H1 (cell line): ENCODE results near the gene TRIM40.

Experiments used
- CEBPB ChIP-seq: IDR thresholded peaks from 2 replicates; pipeline ENCODE4 v1.6.1; 2012; ENCODE audit warnings: low read depth, low read length
- CREB1 ChIP-seq: IDR thresholded peaks from 2 replicates; pipeline ENCODE4 v1.6.1; 2012; ENCODE audit warnings: inconsistent platforms
- HDAC6 ChIP-seq: IDR thresholded peaks from one replicate; pipeline ENCODE4 v1.7.1; 2012; ENCODE audit warnings: low read depth, mild to moderate bottlenecking, inconsistent platforms, low read length, moderate library complexity
- RXRA ChIP-seq: IDR thresholded peaks from 2 replicates; pipeline ENCODE4 v1.6.1; 2011; ENCODE audit warnings: low read depth, mild to moderate bottlenecking, low read length, moderate library complexity; ENCODE audit not compliant: insufficient read depth
- SIN3A ChIP-seq, 2 experiments: IDR thresholded peaks in 1 of 2; conservative IDR thresholded peaks in 1 of 2; 2 replicates each; pipeline ENCODE4 v1.6.1; 2011 to 2012; ENCODE audit warnings: low read length in 2 of 2, improper control_type of control experiment in 1 of 2, low read depth in 1 of 2, mild to moderate bottlenecking in 1 of 2
- TBP ChIP-seq: IDR thresholded peaks from 2 replicates; pipeline ENCODE4 v1.6.1; 2011; ENCODE audit warnings: low read depth, low read length, improper control_type of control experiment
- TF ChIP-seq, protein P1 (sequence below), 3 experiments: IDR thresholded peaks; 1 replicate in 2 of 3; 2 replicates in 1 of 3; pipeline versions ENCODE4 v1.5.1 to v1.6.1; 2011; ENCODE audit warnings: low read length in 3 of 3, mild to moderate bottlenecking in 3 of 3, inconsistent platforms in 2 of 3, low read depth in 1 of 3, moderate library complexity in 1 of 3; ENCODE audit not compliant: insufficient read depth in 1 of 3; ENCODE audit errors: control extremely low read depth in 1 of 3

DNA sequence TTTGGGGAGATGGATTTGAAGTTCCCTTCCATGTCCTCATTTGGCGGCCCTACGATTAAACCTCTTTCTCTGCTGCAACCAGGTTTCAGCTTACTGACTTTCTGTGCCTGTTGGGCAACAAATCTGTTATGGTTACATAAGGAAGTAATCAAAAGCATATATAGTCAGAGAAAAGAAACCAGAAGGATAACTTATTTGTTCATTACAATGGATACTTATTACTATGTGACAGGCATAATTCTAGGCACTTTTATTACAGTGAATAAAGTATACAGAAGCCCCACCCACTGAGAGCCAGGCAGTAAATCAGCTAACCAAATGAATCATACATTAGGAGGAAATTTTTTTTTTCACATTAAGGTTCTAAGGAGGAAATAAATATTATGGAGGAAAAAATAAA lies 13.4 kb upstream of the TRIM40 start:
- TF ChIP-seq SIN3A (conservative IDR thresholded peaks at IDR 0.05 in 1 of 2, IDR thresholded peaks at IDR 0.05 in 1 of 2; ENCODE audit: low read depth in 1 of 2, low read length in 2 of 2), result no peak
- TF ChIP-seq TBP, result no peak
- no peak for TF ChIP-seq CEBPB
- TF ChIP-seq CREB1, result no peak
- TF ChIP-seq, protein P1, sequence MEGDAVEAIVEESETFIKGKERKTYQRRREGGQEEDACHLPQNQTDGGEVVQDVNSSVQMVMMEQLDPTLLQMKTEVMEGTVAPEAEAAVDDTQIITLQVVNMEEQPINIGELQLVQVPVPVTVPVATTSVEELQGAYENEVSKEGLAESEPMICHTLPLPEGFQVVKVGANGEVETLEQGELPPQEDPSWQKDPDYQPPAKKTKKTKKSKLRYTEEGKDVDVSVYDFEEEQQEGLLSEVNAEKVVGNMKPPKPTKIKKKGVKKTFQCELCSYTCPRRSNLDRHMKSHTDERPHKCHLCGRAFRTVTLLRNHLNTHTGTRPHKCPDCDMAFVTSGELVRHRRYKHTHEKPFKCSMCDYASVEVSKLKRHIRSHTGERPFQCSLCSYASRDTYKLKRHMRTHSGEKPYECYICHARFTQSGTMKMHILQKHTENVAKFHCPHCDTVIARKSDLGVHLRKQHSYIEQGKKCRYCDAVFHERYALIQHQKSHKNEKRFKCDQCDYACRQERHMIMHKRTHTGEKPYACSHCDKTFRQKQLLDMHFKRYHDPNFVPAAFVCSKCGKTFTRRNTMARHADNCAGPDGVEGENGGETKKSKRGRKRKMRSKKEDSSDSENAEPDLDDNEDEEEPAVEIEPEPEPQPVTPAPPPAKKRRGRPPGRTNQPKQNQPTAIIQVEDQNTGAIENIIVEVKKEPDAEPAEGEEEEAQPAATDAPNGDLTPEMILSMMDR (IDR thresholded peaks at IDR 0.05; ENCODE audit: control extremely low read depth in 1 of 3, insufficient read depth in 1 of 3, low read depth in 1 of 3, low read length in 3 of 3), result no peak
- TF ChIP-seq HDAC6, result no peak
- no peak for TF ChIP-seq RXRA
